Ishikawa (cell line): ENCODE measurements around the gene XPO6.

ENCODE experiments used
- CEBPB ChIP-seq: IDR thresholded peaks from 2 replicates; pipeline ENCODE4 v1.6.1; 2012
- CREB1 ChIP-seq: IDR thresholded peaks from 2 replicates; pipeline ENCODE4 v1.6.1; 2012; ENCODE audit warnings: low read depth
- EGR1 ChIP-seq: IDR thresholded peaks from 2 replicates; pipeline ENCODE4 v1.6.1; 2012
- EP300 ChIP-seq: IDR thresholded peaks from 2 replicates; pipeline ENCODE4 v1.6.1; 2012; ENCODE audit warnings: borderline replicate concordance
- FOXM1 ChIP-seq: IDR thresholded peaks from 2 replicates; pipeline ENCODE4 v1.6.1; 2012; ENCODE audit warnings: low read depth, borderline replicate concordance
- NFIC ChIP-seq: IDR thresholded peaks from 2 replicates; pipeline ENCODE4 v1.6.1; 2012
- RAD21 ChIP-seq: IDR thresholded peaks from 2 replicates; pipeline ENCODE4 v1.6.1; 2012; ENCODE audit warnings: low read depth
- TAF1 ChIP-seq: IDR thresholded peaks from 2 replicates; pipeline ENCODE4 v1.6.1; 2012; ENCODE audit warnings: low read depth, mild to moderate bottlenecking
- TCF12 ChIP-seq: IDR thresholded peaks from 2 replicates; pipeline ENCODE4 v1.6.1; 2012; ENCODE audit warnings: low read depth
- TEAD4 ChIP-seq: IDR thresholded peaks from 2 replicates; pipeline ENCODE4 v1.6.1; 2012
- YY1 ChIP-seq: IDR thresholded peaks from 2 replicates; pipeline ENCODE4 v1.6.1; 2012; ENCODE audit warnings: low read depth
- ZBTB7A ChIP-seq: IDR thresholded peaks from 2 replicates; pipeline ENCODE4 v1.6.1; 2012; ENCODE audit warnings: low read depth
- TF ChIP-seq, protein P1 (sequence below): IDR thresholded peaks from 2 replicates; pipeline ENCODE4 v1.6.1; 2012
- TF ChIP-seq, protein P2 (sequence below): IDR thresholded peaks from 2 replicates; pipeline ENCODE4 v1.6.1; 2012; ENCODE audit warnings: low read depth, mild to moderate bottlenecking
- TF ChIP-seq, protein P3 (sequence below): IDR thresholded peaks from 2 replicates; pipeline ENCODE4 v1.6.1; 2012

XPO6 gene

DNA sequence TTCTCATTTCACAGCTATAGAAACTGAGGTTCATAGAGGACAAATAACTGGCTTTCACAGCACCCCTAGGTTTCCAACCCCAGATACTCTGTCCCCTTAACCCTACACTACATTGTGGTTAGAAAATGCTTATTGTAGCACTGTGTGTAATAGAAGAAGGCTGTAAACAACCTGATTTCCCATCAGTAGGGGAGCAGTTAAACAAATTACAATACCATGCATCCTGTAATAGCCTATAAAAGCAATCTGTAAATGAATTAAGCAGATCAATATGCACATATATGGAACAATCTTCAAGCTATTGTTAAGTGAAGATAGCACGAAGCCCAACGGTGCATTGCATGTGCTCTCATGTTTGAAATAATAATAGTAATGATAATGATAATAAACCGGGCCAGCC, 39.2 kb upstream of the XPO6 start:
- no peak for TF ChIP-seq RAD21
- TF ChIP-seq, protein P1, sequence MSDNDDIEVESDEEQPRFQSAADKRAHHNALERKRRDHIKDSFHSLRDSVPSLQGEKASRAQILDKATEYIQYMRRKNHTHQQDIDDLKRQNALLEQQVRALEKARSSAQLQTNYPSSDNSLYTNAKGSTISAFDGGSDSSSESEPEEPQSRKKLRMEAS, result no peak
- no peak for TF ChIP-seq TEAD4
- TF ChIP-seq CEBPB, result no peak
- TF ChIP-seq, protein P2, sequence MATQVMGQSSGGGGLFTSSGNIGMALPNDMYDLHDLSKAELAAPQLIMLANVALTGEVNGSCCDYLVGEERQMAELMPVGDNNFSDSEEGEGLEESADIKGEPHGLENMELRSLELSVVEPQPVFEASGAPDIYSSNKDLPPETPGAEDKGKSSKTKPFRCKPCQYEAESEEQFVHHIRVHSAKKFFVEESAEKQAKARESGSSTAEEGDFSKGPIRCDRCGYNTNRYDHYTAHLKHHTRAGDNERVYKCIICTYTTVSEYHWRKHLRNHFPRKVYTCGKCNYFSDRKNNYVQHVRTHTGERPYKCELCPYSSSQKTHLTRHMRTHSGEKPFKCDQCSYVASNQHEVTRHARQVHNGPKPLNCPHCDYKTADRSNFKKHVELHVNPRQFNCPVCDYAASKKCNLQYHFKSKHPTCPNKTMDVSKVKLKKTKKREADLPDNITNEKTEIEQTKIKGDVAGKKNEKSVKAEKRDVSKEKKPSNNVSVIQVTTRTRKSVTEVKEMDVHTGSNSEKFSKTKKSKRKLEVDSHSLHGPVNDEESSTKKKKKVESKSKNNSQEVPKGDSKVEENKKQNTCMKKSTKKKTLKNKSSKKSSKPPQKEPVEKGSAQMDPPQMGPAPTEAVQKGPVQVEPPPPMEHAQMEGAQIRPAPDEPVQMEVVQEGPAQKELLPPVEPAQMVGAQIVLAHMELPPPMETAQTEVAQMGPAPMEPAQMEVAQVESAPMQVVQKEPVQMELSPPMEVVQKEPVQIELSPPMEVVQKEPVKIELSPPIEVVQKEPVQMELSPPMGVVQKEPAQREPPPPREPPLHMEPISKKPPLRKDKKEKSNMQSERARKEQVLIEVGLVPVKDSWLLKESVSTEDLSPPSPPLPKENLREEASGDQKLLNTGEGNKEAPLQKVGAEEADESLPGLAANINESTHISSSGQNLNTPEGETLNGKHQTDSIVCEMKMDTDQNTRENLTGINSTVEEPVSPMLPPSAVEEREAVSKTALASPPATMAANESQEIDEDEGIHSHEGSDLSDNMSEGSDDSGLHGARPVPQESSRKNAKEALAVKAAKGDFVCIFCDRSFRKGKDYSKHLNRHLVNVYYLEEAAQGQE, result no peak
- TF ChIP-seq, protein P3, sequence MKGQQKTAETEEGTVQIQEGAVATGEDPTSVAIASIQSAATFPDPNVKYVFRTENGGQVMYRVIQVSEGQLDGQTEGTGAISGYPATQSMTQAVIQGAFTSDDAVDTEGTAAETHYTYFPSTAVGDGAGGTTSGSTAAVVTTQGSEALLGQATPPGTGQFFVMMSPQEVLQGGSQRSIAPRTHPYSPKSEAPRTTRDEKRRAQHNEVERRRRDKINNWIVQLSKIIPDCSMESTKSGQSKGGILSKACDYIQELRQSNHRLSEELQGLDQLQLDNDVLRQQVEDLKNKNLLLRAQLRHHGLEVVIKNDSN, result no peak
- no peak for TF ChIP-seq TCF12

DNA sequence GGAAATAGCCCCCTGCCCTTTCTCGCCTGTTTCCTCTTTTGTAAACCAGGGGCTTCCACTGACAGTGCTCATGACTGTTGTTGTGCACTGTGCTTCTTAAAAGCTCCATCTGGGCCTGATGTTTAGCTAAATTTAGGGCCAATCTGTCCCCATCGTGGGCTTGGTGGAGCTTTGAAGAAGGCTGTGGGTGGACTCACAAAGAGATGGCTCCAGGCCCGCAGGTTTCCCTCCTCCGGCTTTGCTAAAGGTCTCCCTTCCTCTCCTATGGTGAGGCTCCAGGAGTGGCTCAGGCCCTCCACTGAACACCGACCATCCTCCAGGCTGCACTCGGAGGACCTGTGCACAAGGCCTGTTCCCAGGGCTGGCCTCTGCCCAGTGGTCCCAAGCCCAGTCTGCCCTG, 30.2 kb upstream of the XPO6 start:
- TF ChIP-seq NFIC, result no peak

DNA sequence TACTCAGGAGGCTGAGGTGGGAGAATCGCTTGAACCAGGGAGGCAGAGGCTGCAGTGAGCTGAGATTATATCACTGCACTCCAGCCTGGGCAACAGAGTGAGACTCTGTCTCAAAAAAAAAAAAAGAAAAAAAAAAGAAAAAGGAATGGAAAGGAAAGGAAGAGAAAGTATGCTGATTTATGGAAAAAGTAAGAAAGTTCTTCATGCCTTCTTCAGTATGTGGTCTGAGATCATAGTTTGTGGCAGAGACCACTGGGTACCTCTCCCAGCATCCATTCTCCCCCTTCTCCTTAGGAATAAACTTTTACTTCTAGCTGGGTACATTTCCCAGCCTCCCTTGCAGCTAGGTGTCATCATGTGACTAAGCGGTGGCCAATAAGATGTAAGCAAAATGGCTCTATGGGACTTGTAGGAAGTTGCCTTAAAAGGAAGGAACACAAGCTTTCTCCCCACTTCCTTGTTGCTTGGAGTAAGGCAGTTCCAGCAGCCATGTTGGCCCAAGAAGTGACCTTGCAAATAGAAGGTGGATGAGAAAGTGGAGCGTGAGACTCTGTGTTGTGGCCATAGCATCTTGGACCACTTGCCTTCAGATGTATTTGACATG, 26.1 kb upstream of the XPO6 start:
- TF ChIP-seq YY1, result no peak
- TF ChIP-seq, protein P2, result no peak
- no peak for TF ChIP-seq EP300
- TF ChIP-seq, protein P3, result peak; percentile 79
- no peak for TF ChIP-seq NFIC
- TF ChIP-seq TEAD4, result no peak
- no peak for TF ChIP-seq ZBTB7A

DNA sequence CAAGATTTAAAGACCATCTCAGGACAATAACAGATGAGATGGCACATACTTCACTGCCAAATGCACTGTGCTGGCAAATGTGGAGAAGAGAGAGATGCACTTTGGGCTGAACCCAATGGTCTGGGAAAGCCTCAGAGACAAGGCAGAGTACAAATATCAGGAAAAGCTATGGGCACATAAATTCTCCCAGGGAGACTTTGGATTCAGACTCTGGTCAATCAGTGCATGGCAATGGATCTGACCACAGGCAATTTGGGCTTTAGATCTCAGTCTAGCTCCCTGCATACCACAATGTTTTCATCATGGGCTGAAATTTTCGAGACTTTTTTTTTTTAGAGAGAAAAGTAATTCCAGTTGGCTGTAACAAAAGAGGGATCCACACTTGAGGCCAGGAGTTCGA, 20.0 kb upstream of the XPO6 start:
- no peak for TF ChIP-seq EP300
- no peak for TF ChIP-seq CREB1
- no peak for TF ChIP-seq NFIC
- no peak for TF ChIP-seq EGR1
- TF ChIP-seq FOXM1, result no peak
- TF ChIP-seq, protein P1, result no peak
- no peak for TF ChIP-seq TAF1
- no peak for TF ChIP-seq ZBTB7A
- TF ChIP-seq, protein P2, result no peak
- TF ChIP-seq CEBPB, result no peak
- no peak for TF ChIP-seq TEAD4
- TF ChIP-seq RAD21, result no peak

DNA sequence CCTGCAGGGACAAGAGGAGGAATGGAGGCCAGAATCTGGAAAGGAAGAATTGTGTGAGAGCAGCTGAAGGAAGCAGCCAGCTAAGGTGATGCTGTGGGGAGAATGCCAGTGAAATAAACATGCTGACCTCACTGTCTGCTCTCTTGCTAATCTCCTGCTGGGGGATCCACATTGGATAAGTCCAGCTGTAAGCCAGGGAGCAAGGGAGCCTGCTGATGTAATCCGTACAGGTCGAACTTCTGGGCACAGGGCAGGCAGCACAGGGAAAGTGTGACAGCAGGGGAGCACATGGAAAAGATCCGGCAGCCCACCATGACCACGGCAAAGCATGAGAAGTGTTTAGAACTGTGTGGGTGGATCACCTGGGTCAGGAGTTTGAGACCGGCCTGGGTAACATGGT, 7.5 kb upstream of the XPO6 start:
- TF ChIP-seq CEBPB (no peak), TEAD4 (no peak), YY1 (no peak)

DNA sequence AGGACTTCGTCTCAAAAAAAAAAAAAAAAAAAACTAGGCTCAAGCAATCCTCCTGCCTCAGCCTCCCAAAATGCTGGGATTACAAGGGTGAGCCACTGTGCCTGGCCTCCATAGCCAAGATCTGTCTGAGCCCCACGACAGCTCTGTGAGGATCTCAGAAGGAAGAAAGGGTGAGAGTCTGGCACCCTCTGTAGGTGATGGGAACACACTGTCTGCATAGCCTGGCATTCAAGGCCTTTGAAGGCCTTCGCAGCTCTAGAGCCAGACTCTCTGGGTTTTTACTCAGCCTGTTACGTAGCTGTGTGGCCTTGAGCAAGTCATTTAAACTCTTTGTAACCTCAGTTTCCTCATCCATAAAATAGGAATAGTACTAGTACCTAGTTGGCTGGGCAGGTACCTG, 6.3 kb upstream of the XPO6 start:
- TF ChIP-seq FOXM1, result no peak
- TF ChIP-seq RAD21, result peak; percentile 45; the same call in 1 of the 2 replicates
